ENCODE data around the gene GID8. TPM values are rescaled to one million over a fixed set of nuclear protein-coding genes. Genes with fewer than 3 reads are reported as not detected.

The GID8 gene
- total and polyA plus RNA-seq, 2 of the 13 experiments (the other 11 are each of a cell fraction or from before 2014, with no cell fraction given) = 39.6 to 59.8 TPM

DNA sequence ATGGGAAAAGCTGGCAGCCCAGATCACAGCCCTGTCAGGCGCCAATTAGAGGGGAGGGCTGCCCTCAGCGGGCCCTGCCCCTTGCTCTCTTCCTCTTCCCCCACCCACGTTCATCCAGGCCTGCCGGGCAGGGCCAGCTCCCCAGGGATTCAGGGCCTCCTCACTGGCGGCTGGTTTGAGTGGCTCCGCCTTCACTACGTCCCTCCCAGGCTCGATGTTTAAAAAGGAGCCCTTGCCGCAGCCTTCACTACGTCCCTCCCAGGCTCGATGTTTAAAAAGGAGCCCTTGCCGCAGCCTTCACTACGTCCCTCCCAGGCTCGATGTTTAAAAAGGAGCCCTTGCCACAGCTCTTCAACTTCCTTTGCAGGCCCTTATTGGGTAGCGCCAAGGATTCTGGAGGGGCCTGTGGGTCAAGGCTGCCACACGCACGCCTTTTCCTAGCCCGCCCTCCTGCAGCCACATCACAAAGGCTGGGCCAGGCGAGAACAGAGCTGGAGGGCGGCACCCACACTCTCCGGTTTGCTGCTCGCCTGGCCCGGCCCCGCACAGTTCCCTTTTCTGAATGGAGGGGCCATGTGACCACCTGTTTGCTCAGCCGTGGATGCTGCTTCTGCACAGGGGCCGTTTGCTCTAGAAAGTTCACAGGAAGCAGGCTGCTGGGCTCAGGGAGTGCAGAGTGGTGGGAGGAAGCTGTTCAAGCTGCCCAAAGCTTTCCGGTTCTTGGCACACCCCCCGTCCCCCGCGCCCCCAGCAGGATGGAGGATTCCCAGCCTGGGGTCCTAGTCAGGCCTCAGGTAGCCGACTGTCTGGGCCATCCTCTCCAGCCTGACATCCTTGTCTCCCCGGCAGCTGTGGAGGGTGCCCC, 16.1 kb downstream of the GID8 start (continued):
- TF ChIP-seq NR3C1 (CRISPR knock-in tag; IDR thresholded peaks at IDR 0.05) = no peak
- peak; percentile 97 for TF ChIP-seq ZNF264 (CRISPR knock-in tag; IDR thresholded peaks at IDR 0.05)
- TF ChIP-seq, protein P1, sequence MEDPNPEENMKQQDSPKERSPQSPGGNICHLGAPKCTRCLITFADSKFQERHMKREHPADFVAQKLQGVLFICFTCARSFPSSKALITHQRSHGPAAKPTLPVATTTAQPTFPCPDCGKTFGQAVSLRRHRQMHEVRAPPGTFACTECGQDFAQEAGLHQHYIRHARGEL (CRISPR knock-in tag; IDR thresholded peaks at IDR 0.05) = no peak
- no peak for TF ChIP-seq PAWR (CRISPR knock-in tag; IDR thresholded peaks at IDR 0.05; ENCODE audit: borderline replicate concordance)
- TF ChIP-seq NFIB (CRISPR knock-in tag; IDR thresholded peaks at IDR 0.05; ENCODE audit: borderline replicate concordance) = 0 out of 2 replicates have a peak, but pooled peaks have one; percentile 73
- no peak for TF ChIP-seq FLYWCH1 (CRISPR knock-in tag; IDR thresholded peaks at IDR 0.05)
- TF ChIP-seq ZNF101 (CRISPR knock-in tag; IDR thresholded peaks at IDR 0.05; ENCODE audit: borderline replicate concordance, low read depth) = peak; percentile 96
- TF ChIP-seq, protein P2, sequence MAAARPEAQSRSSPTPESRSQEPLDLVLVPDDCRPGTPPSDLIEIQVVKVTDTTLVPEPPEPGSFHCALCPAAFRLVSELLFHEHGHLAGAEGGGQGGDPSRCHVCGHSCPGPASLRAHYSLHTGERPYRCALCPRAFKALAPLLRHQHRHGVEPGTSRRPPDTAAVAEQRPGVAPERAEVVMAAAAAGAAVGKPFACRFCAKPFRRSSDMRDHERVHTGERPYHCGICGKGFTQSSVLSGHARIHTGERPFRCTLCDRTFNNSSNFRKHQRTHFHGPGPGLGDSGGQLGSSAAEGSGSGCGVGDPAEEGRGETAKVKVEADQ (CRISPR knock-in tag; IDR thresholded peaks at IDR 0.05; ENCODE audit: borderline replicate concordance) = peak; percentile 94
- 0 out of 2 replicates have a peak, but pooled peaks have one; percentile 74 for TF ChIP-seq MED13 (CRISPR knock-in tag; IDR thresholded peaks at IDR 0.05)
- TF ChIP-seq SIX1 (CRISPR knock-in tag; IDR thresholded peaks at IDR 0.05; ENCODE audit: borderline replicate concordance) = peak; percentile 54; the same call in 1 of the 2 replicates
- peak; percentile 93 for TF ChIP-seq ZNF138 (CRISPR knock-in tag; IDR thresholded peaks at IDR 0.05; ENCODE audit: low read depth)
- TF ChIP-seq SP5 (CRISPR knock-in tag; IDR thresholded peaks at IDR 0.05; ENCODE audit: borderline replicate concordance, low read depth) = peak; percentile 93
- TF ChIP-seq TBL1XR1 (IDR thresholded peaks at IDR 0.05; ENCODE audit: borderline replicate concordance, low read length, partially characterized antibody) = no peak
- peak; percentile 98 for TF ChIP-seq MZF1 (CRISPR knock-in tag; IDR thresholded peaks at IDR 0.05; ENCODE audit: borderline replicate concordance)
- TF ChIP-seq SRSF1 (optimal IDR thresholded peaks at IDR 0.05; ENCODE audit: low read depth, low read length) = peak; percentile 40
- peak; percentile 35; the same call in 1 of the 2 replicates for TF ChIP-seq EEA1 (CRISPR knock-in tag; IDR thresholded peaks at IDR 0.05; ENCODE audit: borderline replicate concordance)
- TF ChIP-seq ZNF225 (CRISPR knock-in tag; IDR thresholded peaks at IDR 0.05) = peak; percentile 95; the same call in 1 of the 2 replicates
- peak; percentile 79; the same call in 1 of the 2 replicates for TF ChIP-seq SMAD1 (CRISPR knock-in tag; IDR thresholded peaks at IDR 0.05; ENCODE audit: borderline replicate concordance, low read depth)
- TF ChIP-seq ZNF44 (CRISPR knock-in tag; IDR thresholded peaks at IDR 0.05) = peak; percentile 79
- TF ChIP-seq ZNF713 (CRISPR knock-in tag; IDR thresholded peaks at IDR 0.05) = peak; percentile 99
- TF ChIP-seq ZNF383 (CRISPR knock-in tag; IDR thresholded peaks at IDR 0.05; ENCODE audit: borderline replicate concordance) = 0 out of 2 replicates have a peak, but pooled peaks have one; percentile 6
- TF ChIP-seq ATAD3A (CRISPR knock-in tag; IDR thresholded peaks at IDR 0.05) = peak; percentile 10; the same call in 1 of the 2 replicates
- peak; percentile 91 for TF ChIP-seq ZFP36L2 (CRISPR knock-in tag; IDR thresholded peaks at IDR 0.05)
- TF ChIP-seq DPF2 (CRISPR knock-in tag; IDR thresholded peaks at IDR 0.05; ENCODE audit: borderline replicate concordance, low read depth) = no peak; the same call in 1 of the 2 replicates
- TF ChIP-seq ZNF530 (CRISPR knock-in tag; IDR thresholded peaks at IDR 0.05; ENCODE audit: low read depth) = peak; percentile 95
- TF ChIP-seq RXRB (CRISPR knock-in tag; IDR thresholded peaks at IDR 0.05; ENCODE audit: borderline replicate concordance) = peak; percentile 79
- TF ChIP-seq, protein P3, sequence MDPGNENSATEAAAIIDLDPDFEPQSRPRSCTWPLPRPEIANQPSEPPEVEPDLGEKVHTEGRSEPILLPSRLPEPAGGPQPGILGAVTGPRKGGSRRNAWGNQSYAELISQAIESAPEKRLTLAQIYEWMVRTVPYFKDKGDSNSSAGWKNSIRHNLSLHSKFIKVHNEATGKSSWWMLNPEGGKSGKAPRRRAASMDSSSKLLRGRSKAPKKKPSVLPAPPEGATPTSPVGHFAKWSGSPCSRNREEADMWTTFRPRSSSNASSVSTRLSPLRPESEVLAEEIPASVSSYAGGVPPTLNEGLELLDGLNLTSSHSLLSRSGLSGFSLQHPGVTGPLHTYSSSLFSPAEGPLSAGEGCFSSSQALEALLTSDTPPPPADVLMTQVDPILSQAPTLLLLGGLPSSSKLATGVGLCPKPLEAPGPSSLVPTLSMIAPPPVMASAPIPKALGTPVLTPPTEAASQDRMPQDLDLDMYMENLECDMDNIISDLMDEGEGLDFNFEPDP (CRISPR knock-in tag; conservative IDR thresholded peaks at IDR 0.05) = 0 out of 2 replicates have a peak, but pooled peaks have one; percentile 7
